PC-9 (cell line): ENCODE data around the gene RHOD. TPM values are rescaled to one million over a fixed set of nuclear protein-coding genes. Genes with fewer than 3 reads are reported as not detected.

Source experiments
- BruUV-seq: library from RNA; stranded (reverse); fragments of 400-500 nt; replicated peaks from 2 replicates; lab custom pipeline; 2021; lab: Mats Ljungman, UMichigan
- CTCF ChIA-PET: fragments of 300-600 bp; sonication (Branson Sonifier 250); formaldehyde crosslinking; loops from one replicate; lab custom pipeline; 2022; ENCODE audit warnings: antibody characterized with exemption; lab: Charles Lee
- POLR2A ChIA-PET: fragments of 300-600 bp; sonication (Branson Sonifier 250); formaldehyde crosslinking; loops from one replicate; lab custom pipeline; 2022; ENCODE audit warnings: antibody characterized with exemption; ENCODE audit not compliant: unreplicated experiment; lab: Charles Lee
- DNase-seq, 2 experiments: peaks; one replicate each; pipeline versions ENCODE4 v3.0.0 to v3.0.0-alpha.2; 2015 to 2022; ENCODE audit warnings: mixed read lengths in 1 of 2
- H2AFZ ChIP-seq: fragments of 200-600 bp; sonication (generic); 2 replicates; pipeline ENCODE4 v1.8.1; 2017; ENCODE audit warnings: antibody characterized with exemption
- H3F3A ChIP-seq: fragments of 200-600 bp; sonication (generic); 2 replicates; pipeline ENCODE4 v1.8.1; 2017; ENCODE audit warnings: antibody characterized with exemption, mild to moderate bottlenecking, low read depth; ENCODE audit not compliant: insufficient read depth
- H3K27ac ChIP-seq: fragments of 200-600 bp; sonication (generic); 2 replicates; pipeline ENCODE4 v1.6.1; 2016; ENCODE audit warnings: mixed run types
- H3K27me3 ChIP-seq: fragments of 200-600 bp; sonication (generic); 2 replicates; pipeline ENCODE4 v1.6.1; 2016; ENCODE audit warnings: low read depth, mixed run types; ENCODE audit not compliant: insufficient read depth
- H3K36me3 ChIP-seq: fragments of 200-600 bp; sonication (generic); 2 replicates; pipeline ENCODE4 v1.6.1; 2016; ENCODE audit warnings: low read depth, mixed run types
- H3K4me1 ChIP-seq: fragments of 200-600 bp; sonication (generic); replicated peaks from 2 replicates; pipeline ENCODE4 v1.6.1; 2016; ENCODE audit warnings: mixed run types; ENCODE audit not compliant: insufficient read depth
- H3K4me2 ChIP-seq: fragments of 200-600 bp; sonication (generic); 2 replicates; pipeline ENCODE4 v1.6.1; 2017; ENCODE audit warnings: mixed run types
- H3K4me3 ChIP-seq: fragments of 200-600 bp; sonication (generic); 2 replicates; pipeline ENCODE4 v1.6.1; 2016; ENCODE audit warnings: mixed run types
- H3K79me2 ChIP-seq: fragments of 200-600 bp; sonication (generic); 2 replicates; pipeline ENCODE4 v1.6.1; 2017; ENCODE audit warnings: low read depth, mixed run types
- H3K9me2 ChIP-seq: fragments of 200-600 bp; sonication (generic); 2 replicates; pipeline ENCODE4 v1.8.1; 2017; ENCODE audit warnings: mild to moderate bottlenecking; ENCODE audit not compliant: insufficient read depth
- H3K9me3 ChIP-seq: fragments of 200-600 bp; sonication (generic); 2 replicates; pipeline ENCODE4 v1.8.1; 2016; ENCODE audit warnings: low read depth; ENCODE audit not compliant: insufficient read depth
- H4K20me1 ChIP-seq: fragments of 200-600 bp; sonication (generic); 2 replicates; pipeline ENCODE4 v1.8.1; 2017; ENCODE audit not compliant: insufficient read depth
- EZH2 ChIP-seq: fragments of 200-600 bp; sonication (generic); IDR thresholded peaks from 2 replicates; pipeline ENCODE4 v1.8.0; 2017; ENCODE audit warnings: antibody characterized with exemption, low read depth
- intact Hi-C: fragments of 100-400 bp; cut with micrococcal nuclease; formaldehyde crosslinking; loops from one replicate; pipeline ENCODE4 v1.10.0; 2022; ENCODE audit not compliant: unreplicated experiment
- total RNA-seq: library from RNA; stranded (reverse); gene quantifications from 2 replicates; pipeline ENCODE4 v1.2.3, GENCODE V29; 2021
- TF ChIP-seq, protein P1 (sequence below): fragments of 200-600 bp; sonication (generic); conservative IDR thresholded peaks from 2 replicates; pipeline ENCODE4 v1.6.1; 2017; ENCODE audit warnings: mixed run types, antibody characterized with exemption, mild to moderate bottlenecking, moderate library complexity

The RHOD gene
- total RNA-seq, 1 experiment from 2014 or later: 127 TPM

DNA sequence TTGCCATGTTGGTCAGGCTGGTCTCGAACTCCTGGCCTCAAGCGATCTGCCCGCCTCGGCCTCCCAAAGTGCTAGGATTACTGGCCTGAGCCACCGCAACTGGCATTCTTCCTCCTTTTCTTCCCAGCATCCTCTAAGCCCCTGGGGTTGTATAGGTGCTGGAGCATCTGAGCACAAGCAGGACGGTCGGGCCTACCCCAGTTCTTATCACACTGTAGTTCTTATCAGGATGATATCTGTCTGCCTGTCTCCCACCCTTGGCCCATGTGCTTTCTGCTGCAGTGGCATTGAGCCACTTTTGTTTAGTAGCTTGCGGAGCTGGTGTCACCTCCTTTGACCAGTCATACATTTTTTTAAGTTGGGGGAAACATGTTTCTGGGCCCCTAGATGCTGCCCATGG, 1.9 kb downstream of the RHOD start:
- TF ChIP-seq, protein P1, sequence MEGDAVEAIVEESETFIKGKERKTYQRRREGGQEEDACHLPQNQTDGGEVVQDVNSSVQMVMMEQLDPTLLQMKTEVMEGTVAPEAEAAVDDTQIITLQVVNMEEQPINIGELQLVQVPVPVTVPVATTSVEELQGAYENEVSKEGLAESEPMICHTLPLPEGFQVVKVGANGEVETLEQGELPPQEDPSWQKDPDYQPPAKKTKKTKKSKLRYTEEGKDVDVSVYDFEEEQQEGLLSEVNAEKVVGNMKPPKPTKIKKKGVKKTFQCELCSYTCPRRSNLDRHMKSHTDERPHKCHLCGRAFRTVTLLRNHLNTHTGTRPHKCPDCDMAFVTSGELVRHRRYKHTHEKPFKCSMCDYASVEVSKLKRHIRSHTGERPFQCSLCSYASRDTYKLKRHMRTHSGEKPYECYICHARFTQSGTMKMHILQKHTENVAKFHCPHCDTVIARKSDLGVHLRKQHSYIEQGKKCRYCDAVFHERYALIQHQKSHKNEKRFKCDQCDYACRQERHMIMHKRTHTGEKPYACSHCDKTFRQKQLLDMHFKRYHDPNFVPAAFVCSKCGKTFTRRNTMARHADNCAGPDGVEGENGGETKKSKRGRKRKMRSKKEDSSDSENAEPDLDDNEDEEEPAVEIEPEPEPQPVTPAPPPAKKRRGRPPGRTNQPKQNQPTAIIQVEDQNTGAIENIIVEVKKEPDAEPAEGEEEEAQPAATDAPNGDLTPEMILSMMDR: no peak
- no peak for TF ChIP-seq EZH2
- H2AFZ ChIP-seq: no peak overlapping the region
- H3K27me3 ChIP-seq: no peaks in the 10 kb centered on the region
- no peak for DNase-seq
- intact Hi-C loops: loop anchor here (5.0 to 10.0 kb wide), 4 partner anchors 204 to 364 kb away; partner anchors contain the start of gene RCE1
- CTCF ChIA-PET: no interaction called here
- H3K4me2 ChIP-seq: peak overlapping the region; percentile 12
- BruUV-seq: no TSS peak
- peaks cover 80% of the 10 kb centered on the region for H3K4me1 ChIP-seq
- peaks cover 61% of the 10 kb centered on the region for H3F3A ChIP-seq
- no peaks in the 10 kb centered on the region for H3K9me2 ChIP-seq
- H3K79me2 ChIP-seq: peaks cover 47% of the 10 kb centered on the region
- no peak overlapping the region for H3K27ac ChIP-seq
- POLR2A ChIA-PET: no interaction called here
- no peaks in the 10 kb centered on the region for H3K9me3 ChIP-seq
- H3K36me3 ChIP-seq: no peaks in the 10 kb centered on the region
- H3K4me3 ChIP-seq: no peak overlapping the region
- no peaks in the 10 kb centered on the region for H4K20me1 ChIP-seq

DNA sequence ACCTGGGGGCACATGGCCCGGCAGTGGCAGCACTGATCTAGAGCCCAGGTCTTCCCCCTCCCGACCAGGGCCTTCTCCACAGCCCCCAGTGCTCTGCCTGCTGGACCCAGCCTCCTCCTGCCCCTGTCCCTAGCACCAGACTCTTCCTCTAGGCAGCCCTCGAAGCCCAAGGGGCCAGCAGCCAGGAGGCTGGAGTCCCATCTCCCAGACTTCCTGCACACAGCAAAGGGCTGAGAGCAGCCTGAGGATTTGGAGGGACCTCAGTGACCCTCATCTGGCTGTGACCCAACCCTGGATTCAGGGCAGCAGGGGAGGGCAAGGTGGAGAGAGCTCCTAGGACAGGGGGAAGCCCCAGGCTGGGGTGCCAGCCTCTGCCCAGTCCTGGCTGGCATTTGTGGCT, 3.0 kb downstream of the RHOD start:
- peak overlapping the region; percentile 35 for H3K4me2 ChIP-seq
- ChIA-PET POLR2A (no interaction called here), CTCF (no interaction called here)

DNA sequence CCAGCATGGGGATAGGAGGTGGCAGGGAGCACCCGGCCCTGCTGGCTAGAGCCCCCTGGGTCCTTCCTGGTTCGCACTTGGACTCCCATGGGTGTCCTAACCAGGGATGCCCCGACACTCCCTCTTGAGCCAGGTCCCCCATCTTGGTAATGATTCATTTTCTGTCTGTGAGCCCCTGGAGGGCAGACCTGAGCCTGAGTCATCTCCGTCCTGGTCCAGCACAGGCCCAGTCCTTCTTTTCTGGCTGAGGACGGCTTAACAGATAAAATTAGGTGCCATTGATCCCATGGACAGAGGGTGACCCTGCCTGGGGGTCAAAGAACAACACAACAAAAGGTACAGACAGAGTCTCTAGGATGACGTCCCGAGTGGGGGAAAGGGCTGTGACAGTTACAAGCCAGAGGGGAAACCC, 3.5 kb downstream of the RHOD start:
- DNase-seq: peak; percentile 54 to 57
- H3K27ac ChIP-seq: peak overlapping the region; percentile 37
- intact Hi-C loops: no loop called here
- no peaks in the 10 kb centered on the region for H4K20me1 ChIP-seq
- no peak overlapping the region for H3K4me3 ChIP-seq
- H3F3A ChIP-seq: peaks cover 50% of the 10 kb centered on the region
- peaks cover 73% of the 10 kb centered on the region for H3K4me1 ChIP-seq
- peaks cover 57% of the 10 kb centered on the region for H3K79me2 ChIP-seq
- H3K9me3 ChIP-seq: no peaks in the 10 kb centered on the region
- H3K27me3 ChIP-seq: no peaks in the 10 kb centered on the region
- no TSS peak for BruUV-seq
- H3K9me2 ChIP-seq: no peaks in the 10 kb centered on the region
- CTCF ChIA-PET: interaction anchor here (0.7 kb wide), 1 partner anchor 186 kb away, joined by 3 read pairs; no protein-coding TSS in a partner anchor
- peak overlapping the region; percentile 35 for H3K4me2 ChIP-seq
- no peak for TF ChIP-seq EZH2
- TF ChIP-seq, protein P1: no peak
- H3K36me3 ChIP-seq: no peaks in the 10 kb centered on the region
- POLR2A ChIA-PET: interaction anchor here (0.6 kb wide), 1 partner anchor 29 kb away, joined by 3 read pairs; no protein-coding TSS in a partner anchor
- no peak overlapping the region for H2AFZ ChIP-seq

More for the DNA sequence above, 3.0 kb downstream of the RHOD start:
- no peak overlapping the region for H3K4me3 ChIP-seq
- BruUV-seq: no TSS peak
- peaks cover 53% of the 10 kb centered on the region for H3K79me2 ChIP-seq
- DNase-seq: no peak
- no peaks in the 10 kb centered on the region for H3K9me2 ChIP-seq
- H3K36me3 ChIP-seq: no peaks in the 10 kb centered on the region
- intact Hi-C loops: loop anchor here (5.0 to 10.0 kb wide), 4 partner anchors 203 to 365 kb away; partner anchors contain the start of gene RCE1
- H2AFZ ChIP-seq: no peak overlapping the region
- peaks cover 76% of the 10 kb centered on the region for H3K4me1 ChIP-seq
- no peaks in the 10 kb centered on the region for H4K20me1 ChIP-seq
- peak overlapping the region; percentile 37 for H3K27ac ChIP-seq
- no peaks in the 10 kb centered on the region for H3K9me3 ChIP-seq
- H3F3A ChIP-seq: peaks cover 52% of the 10 kb centered on the region
- no peaks in the 10 kb centered on the region for H3K27me3 ChIP-seq
- no peak for TF ChIP-seq EZH2
- TF ChIP-seq, protein P1: no peak
